CD4-positive, alpha-beta T cell treated with Interferon gamma for 1 hour (primary cell): ENCODE measurements around the gene CFHR1.
"Not testable (repeated sequence)": the region's sequence is repeated elsewhere in the genome, so short reads cannot be mapped to it uniquely, and the experiment has no call there.

Experiments
- DNase-seq: peaks from one replicate; pipeline ENCODE4 v3.0.0-alpha.2; 2020

CFHR1 gene

DNA sequence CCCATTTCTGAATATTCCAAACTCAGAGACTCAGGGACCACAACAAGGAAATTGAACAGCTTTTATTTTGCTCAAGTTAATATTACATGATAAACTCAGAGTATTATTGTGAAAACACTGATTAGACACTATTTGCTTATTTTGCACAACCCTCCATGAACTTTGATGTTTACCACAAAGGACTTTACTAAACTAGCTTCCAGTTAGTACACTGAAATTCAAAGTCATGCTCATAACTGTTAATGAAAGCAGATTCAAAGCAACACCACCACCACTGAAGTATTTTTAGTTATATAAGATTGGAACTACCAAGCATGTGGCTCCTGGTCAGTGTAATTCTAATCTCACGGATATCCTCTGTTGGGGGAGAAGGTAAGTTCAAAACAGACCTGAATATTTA, at the start of gene CFHR1:
Gene CFHR1 (plus strand): TSS at position 201 of the 400 bp plus-strand sequence. CDS start 114 bp downstream, at position 315.
- DNase-seq, result not testable (repeated sequence)

DNA sequence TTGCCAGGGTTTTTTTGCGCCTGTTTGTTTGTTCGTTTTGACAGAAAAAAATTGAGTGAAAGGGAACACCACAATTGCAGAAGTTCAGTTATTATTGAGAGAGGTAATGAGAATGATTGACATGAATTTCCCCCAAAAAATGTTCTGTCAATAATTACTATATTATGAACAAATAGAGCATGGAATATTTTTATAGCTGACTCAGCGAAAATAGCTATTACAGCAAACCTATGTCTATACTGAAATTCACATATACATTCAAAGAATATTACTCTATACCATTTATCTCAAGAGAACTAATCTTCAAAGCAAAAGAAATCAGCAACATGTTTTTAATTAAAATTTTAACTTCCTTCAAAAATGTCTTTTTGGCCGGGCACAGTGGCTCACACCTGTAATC, 49.7 kb upstream of the CFHR1 start:
- DNase-seq, result not testable (repeated sequence)

DNA sequence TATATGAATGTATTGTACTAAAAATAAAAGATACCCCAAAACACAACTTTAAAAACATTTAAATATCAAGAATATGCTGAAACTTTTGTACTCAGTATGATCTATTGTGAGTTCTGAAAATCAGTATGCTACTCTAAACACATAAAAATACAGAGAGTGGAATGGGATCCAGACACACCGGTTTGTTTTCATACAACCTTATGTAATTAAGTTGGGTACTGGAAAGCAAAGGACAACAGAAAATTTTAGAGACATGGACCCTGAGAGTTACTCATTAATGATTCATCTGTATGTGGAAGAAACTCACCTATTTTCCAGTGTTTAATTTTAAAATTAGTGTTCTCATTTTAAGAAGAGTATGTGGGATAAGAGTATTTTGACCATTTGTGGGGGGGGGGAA, 45.8 kb upstream of the CFHR1 start:
- no peak for DNase-seq

DNA sequence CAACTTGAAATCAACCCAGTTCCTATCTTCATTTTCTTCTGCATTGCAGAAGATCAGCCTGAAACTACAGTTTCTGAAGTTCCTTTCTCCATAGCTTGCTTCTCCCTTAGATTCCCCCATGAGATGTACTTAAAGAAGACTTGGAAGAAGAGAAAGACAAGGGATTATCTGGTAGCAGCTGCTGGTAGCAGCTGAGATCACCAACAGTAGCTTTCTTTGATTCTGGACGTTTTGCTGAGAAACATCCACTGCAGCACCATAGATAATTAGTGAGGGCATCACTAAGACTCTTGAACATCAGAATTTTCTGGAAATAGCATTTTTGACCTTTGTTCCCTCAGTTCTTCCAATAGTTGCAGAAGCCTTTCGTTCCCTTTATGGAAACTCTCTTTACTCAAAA, 45.4 kb upstream of the CFHR1 start:
- DNase-seq, result no peak

DNA sequence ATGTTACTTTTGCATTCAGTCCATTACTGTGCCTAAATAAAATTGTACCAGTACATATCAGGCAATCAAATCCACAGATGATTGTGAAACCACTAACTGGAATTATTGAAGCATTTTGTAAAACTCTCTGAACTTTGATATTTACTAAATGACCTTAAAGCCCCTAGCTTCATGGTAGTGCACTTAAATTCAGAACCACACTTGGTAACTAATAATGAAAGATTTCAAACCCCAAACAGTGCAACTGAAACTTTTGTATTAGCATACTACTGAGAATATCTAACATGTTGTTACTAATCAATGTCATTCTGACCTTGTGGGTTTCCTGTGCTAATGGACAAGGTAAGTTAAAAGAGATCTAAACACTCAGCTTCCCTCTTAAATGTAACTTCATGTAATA, 44.9 kb upstream of the CFHR1 start, which contains the start of gene CFHR3:
Gene CFHR3 (plus strand): TSS at position 238 of the 400 bp plus-strand sequence. CDS start 47 bp downstream, at position 285.
- no peak for DNase-seq

DNA sequence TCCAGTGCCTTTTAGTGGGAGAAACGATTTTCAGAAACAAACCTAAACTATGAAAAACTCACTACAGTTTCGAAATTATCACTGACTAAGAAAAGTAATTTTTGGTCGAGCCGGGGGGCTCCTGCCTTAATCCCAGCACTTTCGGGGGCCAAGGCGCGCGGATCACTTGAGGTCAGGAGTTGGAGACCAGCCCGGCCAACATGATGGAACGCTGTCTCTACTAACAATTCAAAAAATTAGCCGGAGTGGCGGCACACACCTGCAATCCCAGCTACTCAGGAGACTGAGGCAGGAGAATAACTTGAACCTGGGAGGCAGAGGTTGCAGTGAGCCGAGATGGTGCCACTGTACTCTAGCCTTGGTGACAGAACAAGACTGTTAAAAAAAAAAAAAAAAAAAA, 41.9 kb upstream of the CFHR1 start:
- DNase-seq, result no peak

DNA sequence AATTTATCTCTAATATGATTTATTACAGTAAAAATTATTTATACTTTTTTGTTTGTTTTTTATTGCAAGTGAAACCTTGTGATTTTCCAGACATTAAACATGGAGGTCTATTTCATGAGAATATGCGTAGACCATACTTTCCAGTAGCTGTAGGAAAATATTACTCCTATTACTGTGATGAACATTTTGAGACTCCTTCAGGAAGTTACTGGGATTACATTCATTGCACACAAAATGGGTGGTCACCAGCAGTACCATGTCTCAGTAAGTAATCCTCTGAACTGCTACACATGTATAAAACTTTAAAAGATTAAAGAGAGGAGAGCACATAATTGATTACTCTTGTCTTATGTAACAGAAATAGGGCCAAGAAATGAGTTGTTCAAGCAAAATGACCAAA, 40.4 kb upstream of the CFHR1 start:
- DNase-seq, result no peak

DNA sequence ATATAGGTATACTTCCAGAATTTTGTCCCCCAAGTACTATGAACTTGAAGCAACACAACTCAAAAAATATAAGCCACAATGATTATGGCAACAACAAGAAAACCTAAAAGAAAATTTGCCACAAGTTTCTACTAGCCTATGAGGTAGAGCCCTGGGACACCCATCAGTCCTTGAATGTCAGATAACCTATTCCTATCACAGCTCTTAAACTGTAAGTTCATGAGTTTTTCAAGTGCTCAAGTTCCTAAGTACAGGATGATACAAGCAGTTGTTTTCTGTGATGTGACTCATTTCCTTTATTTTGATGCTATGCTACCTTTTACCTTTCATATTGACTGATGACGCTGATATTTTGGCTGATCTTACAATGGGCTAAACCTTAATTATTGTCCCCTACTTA, 28.3 kb upstream of the CFHR1 start:
- not testable (repeated sequence) for DNase-seq

DNA sequence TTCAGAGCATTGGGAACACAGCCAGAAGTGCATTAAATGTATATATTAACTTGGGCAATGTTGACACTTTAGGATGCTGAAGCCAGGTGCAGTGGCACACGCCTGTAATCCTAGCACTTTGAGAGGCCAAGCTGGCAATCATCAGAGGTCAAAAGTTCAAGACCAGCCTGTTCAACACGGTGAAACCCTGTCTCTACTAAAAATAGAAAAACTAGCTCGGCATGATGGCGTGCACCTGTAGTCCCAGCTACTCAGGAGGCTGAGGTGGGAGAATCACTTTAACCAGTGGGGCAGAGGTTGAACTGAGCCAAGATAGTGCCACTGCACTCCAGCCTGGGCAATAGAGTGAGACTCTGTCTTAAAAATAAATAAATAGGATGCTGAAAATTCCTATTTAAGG, 25.4 kb upstream of the CFHR1 start:
- not testable (repeated sequence) for DNase-seq

DNA sequence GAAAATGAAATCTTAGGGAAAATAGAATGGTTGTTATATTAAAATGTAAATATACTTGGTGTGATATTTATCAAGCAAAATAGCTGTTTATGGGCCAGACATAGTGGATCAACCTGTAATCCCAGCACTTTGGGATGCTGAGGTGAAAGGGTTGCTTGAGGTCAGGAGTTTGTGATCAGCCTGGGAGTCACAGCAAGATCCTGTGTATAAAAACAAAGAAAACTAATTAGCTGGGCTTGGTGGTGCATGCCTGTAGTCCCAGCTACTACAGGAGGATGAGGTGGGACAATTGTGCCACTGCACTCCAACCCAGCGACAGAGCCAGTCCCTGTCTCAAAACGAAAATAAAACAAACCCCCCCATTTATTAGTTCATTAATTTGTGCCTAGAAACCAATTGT, 21.6 kb upstream of the CFHR1 start:
- no peak for DNase-seq

DNA sequence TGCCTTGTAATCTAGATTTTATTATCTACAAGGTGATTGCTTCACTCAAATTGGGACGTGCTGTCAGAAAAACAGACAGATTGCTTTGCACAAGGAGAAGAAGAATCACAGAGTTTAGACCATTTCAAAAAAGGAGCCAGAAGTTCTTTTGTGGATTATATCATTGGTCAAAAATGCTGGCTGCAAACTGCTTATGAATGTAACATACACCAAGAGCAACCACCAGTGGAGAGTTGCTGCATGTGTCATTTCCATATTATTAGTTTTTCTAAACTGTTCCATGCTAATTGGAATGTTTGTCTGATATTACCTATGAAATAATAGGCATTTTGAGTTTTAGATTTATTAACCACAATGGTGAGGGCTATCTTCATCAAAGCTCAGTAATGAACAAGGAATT, 17.6 kb upstream of the CFHR1 start:
- not testable (repeated sequence) for DNase-seq

DNA sequence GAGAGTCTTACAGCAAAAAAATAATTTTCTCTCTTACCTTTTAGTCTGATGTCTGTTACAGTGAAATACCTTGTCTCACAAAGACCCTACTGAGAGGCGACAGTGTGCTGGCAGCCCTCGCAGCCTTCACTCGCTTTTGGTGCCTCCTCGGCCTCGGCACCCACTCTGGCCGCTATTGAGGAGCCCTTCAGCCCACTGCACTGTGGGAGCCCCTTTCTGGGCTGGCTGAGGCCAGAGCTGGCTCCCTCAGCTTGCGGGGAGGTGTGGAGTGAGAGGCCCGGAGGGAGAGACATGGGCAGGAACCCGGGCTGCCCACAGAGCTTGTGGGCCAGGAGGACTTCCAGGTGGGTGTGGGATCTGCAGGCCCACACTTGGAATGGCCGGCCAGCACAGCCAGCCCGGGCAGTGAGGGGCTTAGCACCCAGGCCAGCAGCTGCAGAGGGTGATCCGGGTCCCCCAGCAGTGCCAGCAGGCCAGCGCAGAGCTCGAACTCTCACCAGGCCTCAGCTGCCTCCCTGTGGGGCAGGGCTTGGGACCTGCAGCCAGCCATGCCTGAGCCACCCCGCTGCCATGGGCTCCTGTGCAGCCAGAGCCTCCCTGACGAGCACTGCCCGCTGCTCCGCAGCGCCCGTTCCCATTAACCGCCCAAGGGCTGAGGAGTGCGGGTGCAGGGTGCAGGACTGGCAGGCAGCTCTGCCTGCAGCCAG, 10.8 kb upstream of the CFHR1 start:
- no peak for DNase-seq

DNA sequence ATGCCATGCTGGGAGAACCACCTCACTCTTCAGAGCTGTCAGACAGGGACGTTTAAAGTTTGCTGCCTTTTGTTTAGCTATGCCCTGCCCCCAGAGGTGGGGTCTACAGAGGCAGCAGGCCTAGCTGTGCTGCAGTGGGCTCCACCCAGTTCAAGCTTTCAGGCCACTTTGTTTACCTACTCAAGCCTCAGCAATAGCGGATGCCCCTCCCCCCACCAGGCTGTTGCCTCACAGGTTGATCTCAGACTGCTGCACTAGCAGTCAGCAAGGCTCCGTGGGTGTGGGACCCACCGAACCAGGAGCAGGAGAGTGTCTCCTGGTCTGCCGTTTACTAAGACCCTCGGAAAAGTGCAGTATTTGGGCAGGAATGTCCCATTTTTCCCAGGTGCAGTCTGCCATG, 2.1 kb upstream of the CFHR1 start:
- not testable (repeated sequence) for DNase-seq

DNA sequence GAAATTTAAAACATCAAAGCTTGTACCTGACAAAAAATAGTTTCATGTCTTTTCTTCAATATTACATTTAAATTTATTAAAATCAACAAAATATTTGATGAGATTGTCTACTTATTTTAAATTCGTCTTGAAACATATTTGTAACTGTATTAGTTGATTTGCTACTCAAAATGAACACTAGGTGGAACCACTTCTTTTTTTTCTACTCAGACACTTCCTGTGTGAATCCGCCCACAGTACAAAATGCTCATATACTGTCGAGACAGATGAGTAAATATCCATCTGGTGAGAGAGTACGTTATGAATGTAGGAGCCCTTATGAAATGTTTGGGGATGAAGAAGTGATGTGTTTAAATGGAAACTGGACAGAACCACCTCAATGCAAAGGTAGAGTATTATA, 8.3 kb downstream of the CFHR1 start:
- DNase-seq, result not testable (repeated sequence)

DNA sequence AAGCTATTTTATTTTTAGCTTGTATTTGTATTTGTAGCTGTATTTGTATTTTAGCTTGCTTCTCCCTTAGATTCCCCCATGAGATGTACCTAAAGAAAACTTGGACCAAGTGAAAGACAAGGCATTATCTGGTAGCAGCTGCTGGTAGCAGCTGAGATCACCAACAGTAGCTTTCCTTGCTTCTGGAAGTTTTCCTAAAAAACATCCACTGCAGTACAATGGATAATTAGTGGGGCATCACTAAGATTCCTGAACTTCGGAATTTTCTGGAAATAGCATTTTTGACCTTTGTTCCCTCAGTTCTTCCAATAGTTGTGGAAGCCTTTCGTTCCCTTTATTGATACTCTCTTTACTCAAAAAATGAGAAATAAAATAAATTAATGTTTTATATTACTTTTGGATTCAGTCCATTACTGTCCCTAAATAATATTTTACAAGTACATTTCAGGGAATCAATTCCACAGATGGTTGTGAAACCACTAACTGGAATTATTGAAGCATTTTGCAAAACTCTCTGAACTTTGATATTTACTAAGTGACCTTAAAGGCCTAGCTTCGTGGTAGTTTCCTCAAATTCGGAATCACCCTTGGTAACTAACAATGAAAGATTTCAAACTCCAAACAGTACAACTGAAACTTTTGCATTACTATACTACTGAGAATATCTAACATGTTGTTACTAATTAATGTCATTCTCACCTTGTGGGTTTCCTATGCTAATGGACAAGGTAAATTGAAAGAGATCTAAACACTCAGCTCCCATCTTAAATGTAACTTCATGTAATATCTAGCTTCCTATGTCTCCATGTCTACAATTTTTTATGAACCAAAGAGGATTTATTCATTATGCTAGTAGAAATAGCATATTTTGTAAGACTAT, 30.3 kb downstream of the CFHR1 start:
- DNase-seq, result not testable (repeated sequence)

DNA sequence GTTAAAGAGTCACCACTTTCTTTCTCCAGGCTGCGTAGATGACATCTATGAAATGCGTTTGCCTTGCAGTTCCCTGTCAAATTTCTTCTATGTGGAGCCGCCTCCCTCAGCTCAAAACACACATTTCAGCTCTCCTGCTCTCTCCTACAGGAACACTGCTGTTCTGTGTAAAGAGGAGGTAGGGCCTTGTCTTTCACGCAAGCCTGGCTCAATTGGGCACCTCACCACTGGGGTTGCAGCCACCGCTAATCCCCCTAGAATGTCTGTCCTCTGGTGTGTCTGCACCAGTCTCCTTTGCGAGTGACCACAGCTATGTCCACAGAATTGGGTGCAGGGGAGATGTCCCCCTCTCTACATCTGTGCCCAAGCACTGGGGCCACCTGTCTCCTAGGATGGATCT, 36.5 kb downstream of the CFHR1 start:
- no peak for DNase-seq

DNA sequence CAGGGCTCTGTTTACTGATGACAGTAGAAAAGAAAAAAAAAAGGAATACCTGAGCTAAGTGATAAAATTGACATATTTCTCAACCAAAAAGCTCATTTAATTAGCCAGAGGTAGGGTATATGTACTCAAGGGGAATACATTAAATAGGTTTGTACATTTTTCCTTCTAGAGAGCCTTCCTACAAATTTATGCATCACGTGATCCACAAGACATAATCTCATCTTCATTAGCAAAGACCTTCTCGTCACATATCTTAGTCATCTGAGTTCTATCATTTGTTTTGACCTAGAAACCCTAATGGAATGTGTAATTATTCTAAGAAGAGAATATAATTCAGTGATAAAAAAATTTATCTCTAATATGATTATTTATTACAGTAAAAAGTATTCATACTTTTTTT, 37.7 kb downstream of the CFHR1 start:
- DNase-seq, result no peak

DNA sequence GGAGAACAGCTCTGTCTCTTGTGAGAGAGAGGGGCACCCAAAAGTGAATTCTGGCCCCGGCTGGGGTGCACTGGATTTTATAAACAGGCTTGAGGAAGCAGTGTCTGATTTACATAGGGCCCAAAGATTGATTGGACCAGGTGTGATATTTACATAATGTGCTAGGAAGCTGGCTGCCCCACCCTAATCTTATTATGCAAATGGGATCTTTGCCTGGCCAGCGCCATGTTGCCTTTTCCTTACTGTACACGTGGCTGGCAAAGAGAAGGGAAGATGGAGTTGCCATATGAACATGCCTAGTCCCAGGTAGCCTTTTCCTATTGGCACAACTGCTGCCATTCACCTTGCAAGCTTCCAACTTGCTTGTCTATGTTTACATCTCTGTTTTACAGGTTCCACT, 39.3 kb downstream of the CFHR1 start:
- no peak for DNase-seq

DNA sequence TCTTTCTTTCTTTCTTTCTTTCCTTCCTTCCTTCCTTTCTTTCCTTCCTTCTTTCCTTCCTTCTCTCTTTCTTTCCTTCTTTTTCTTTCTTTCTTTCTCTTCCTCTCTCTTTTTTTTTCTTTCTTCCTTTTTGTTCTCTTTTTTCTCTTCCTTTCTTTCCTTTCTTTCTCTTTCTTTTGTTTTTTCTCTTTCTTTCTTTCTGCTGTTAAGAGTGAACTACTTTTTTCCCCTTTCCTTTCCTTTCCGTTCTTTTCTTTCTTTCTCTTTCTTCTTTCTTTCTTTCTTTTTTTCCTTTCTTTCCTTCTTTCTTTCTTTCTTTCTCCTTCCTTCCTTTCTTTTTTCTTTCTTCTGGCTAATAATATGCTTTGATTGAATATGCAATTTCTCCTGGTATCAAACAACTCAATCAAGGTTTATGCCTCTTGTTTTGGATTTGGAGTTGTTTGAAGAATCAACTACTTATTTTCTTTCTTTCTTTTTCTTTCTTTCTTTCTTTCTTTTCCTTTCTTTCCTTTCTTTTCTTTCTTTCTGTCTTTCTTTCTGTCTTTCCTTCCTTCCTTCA, 40.9 kb downstream of the CFHR1 start:
- no peak for DNase-seq

DNA sequence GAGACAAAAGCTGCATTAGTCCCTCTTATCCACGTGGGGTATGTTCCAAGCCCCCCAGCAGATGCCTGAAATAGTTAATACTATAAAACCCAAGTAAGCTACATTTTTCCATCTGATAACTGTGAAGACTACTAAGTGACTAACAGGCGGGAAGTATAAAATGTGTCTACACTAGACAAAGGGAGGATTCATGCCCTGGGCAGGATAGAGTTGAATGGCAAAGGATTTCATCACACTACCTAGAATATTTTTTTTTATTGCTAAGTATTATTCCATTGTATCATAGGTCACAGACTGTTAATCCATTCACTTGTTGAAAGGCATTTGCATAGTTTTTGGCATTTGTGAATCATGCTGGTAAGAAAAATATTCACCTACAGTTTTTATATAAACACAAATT, 41.9 kb downstream of the CFHR1 start:
- DNase-seq, result no peak

DNA sequence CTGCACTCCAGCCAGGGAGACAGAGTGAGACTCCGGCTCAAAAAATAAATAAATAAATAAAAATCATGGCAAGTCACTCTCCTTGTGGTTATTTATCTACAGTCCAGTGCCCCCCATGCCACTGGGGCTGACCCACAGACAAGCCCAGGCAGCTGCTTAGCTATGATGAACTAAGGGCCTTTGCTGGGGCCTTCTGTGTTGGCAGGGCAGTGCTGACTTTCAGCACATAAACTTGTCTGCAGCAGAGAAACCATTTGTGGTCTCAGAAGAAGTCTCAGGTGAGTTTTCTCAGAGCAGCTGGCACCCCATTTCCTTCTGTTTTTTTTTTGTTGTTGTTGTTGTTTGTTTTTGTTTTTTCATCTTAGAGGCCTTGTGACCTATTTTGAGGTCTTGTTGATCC, 47.4 kb downstream of the CFHR1 start:
- no peak for DNase-seq

DNA sequence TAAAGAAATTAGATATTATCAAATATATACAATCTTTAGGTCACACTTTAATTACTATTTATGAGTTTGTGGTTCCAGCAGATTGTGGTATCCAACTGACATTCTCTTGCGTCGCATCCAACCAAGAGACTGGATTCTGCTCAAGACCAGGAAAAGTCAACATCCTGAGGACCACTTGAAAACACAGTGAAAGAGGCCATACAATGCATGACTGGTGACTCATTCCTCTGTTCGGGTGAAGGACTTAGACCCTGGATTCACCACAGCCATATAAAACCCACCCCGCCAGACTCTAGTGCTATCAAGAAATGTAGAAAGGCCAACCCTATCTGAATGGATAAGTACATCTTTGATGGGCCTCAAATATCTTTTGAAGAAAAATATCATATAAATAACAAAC, 53.9 kb downstream of the CFHR1 start:
- DNase-seq, result no peak

DNA sequence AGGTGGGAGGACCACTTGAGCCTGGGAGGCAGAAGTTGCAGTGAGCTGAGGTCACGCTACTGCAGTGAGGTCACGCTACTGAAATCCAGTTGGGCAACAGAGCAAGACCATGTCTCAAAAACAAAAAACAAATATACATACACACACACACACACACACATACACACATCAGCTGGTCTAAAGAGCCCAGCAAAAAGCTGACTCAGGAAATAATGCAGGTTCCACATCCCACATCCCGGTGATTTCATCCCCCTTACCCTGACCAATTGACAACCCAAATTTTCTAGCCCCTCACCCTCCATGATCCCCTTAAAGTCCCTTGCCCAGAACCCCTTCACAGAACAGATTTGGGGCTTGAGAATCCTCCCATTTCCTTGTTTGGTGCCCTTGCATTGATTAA, 56.4 kb downstream of the CFHR1 start:
- DNase-seq, result no peak

DNA sequence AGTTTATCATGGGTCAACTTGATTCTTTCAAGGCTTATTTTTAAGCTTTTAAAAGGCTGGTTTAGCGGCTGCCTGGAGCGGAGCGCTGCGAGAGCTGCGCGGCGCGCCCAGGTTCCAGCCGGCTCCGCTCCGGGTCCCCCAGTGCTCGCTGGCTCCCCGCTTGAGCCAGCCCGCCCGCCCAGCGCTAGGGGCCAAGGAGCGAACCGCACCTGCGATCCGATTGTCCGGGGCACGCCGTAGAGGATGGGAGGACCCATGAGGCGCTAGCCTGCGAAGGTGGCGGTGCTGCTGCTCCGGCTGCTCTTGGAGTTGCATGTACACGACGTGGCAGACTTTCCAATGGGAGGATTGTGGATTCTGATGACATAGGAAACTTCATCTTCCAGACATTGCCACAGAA, 58.4 kb downstream of the CFHR1 start:
- no peak for DNase-seq
